Renal cortical epithelial cell (primary cell): ENCODE results near the gene PDE9A. TPM values are rescaled to one million over a fixed set of nuclear protein-coding genes. Genes with fewer than 3 reads are reported as not detected.
"Not testable (repeated sequence)": the region's sequence is repeated elsewhere in the genome, so short reads cannot be mapped to it uniquely, and the experiment has no call there.

Source experiments
- DNase-seq: peaks from one replicate; pipeline ENCODE4 v3.0.0-alpha.2; 2011; ENCODE audit warnings: low read depth
- total RNA-seq: library from RNA; depleted of rRNA; stranded (reverse); fragments of >200 nt; gene quantifications from 2 replicates; pipeline ENCODE4 v1.2.3, GENCODE V29; 2014

PDE9A gene
- total RNA-seq, 1 donor from 2014 or later = 5.0 TPM

GRCh38 chr21:42624095-42624790 is 29.2 kb upstream of the PDE9A start:
- DNase-seq = peak; percentile 97

- no peak for DNase-seq
Observed at GRCh38 chr21:42624936-42625335, 28.5 kb upstream of the PDE9A start.

- no peak for DNase-seq
Observed at GRCh38 chr21:42626171-42626570, 27.2 kb upstream of the PDE9A start.

GRCh38 chr21:42627527-42628289 is 25.7 kb upstream of the PDE9A start:
- no peak for DNase-seq

- not testable (repeated sequence) for DNase-seq
Observed at GRCh38 chr21:42628466-42629061, 24.9 kb upstream of the PDE9A start.

- DNase-seq = no peak
Observed at GRCh38 chr21:42629933-42630589, 23.4 kb upstream of the PDE9A start.

GRCh38 chr21:42630626-42631025 is 22.8 kb upstream of the PDE9A start:
- DNase-seq = no peak

- no peak for DNase-seq
Observed at GRCh38 chr21:42631142-42631541, 22.3 kb upstream of the PDE9A start.

GRCh38 chr21:42632336-42632751 is 21.1 kb upstream of the PDE9A start:
- DNase-seq = no peak

GRCh38 chr21:42632771-42633690 is 20.4 kb upstream of the PDE9A start:
- no peak for DNase-seq

GRCh38 chr21:42633858-42634257 is 19.6 kb upstream of the PDE9A start:
- no peak for DNase-seq

GRCh38 chr21:42635848-42636519 is 17.4 kb upstream of the PDE9A start:
- no peak for DNase-seq

GRCh38 chr21:42636520-42637266 is 16.7 kb upstream of the PDE9A start:
- peak; percentile 95 for DNase-seq

- DNase-seq = no peak
Observed at GRCh38 chr21:42637267-42638041, 16.0 kb upstream of the PDE9A start.

- no peak for DNase-seq
Observed at GRCh38 chr21:42638266-42638863, 15.1 kb upstream of the PDE9A start.

- no peak for DNase-seq
Observed at GRCh38 chr21:42639646-42640152, 13.7 kb upstream of the PDE9A start.

GRCh38 chr21:42640486-42640885 is 12.9 kb upstream of the PDE9A start:
- peak; percentile 20 for DNase-seq
